Pancreas (tissue), 10 donors: ENCODE measurements around the gene HRH1. TPM values are rescaled to one million over a fixed set of nuclear protein-coding genes. Genes with fewer than 3 reads are reported as not detected.
A peak's percentile ranks its signal among the peaks of the same experiment; 100 is the strongest.
"Not testable (repeated sequence)": the region's sequence is repeated elsewhere in the genome, so short reads cannot be mapped to it uniquely, and the experiment has no call there.

Experiments used
- ATAC-seq, 4 donors: fragments of 200-7000 bp; cut with Tn5 transposase; one replicate each; pipeline versions ENCODE4 v1.8.0 to v1.9.1; 2020; ENCODE audit warnings: mild to moderate bottlenecking in 4 of 4, moderate library complexity in 4 of 4
- DNase-seq, 6 donors: peaks; one replicate each; pipeline ENCODE4 v3.0.0-alpha.2; 2020
- FAIRE-seq: peaks from 2 replicates; lab custom pipeline; 2012; peaks lifted over from hg19 to GRCh38; lab: Jason Lieb, UNC
- H3K27ac ChIP-seq, 4 donors: fragments of 200-600 bp; sonication (generic); 1 replicate in 3 of 4; 2 replicates in 1 of 4; pipeline versions ENCODE4 v1.5.0 to v1.8.0; 2020
- H3K27me3 ChIP-seq, 4 donors: fragments of 200-600 bp; one replicate each; pipeline ENCODE4 v1.8.0; 2021
- H3K36me3 ChIP-seq, 3 donors: fragments of 200-600 bp; sonication (generic) in 1 of 3; one replicate each; pipeline versions ENCODE4 v1.5.0 to v1.8.0; 2020 to 2021
- H3K4me1 ChIP-seq, 3 donors: fragments of 200-600 bp; one replicate each; pipeline ENCODE4 v1.8.0; 2021
- H3K4me3 ChIP-seq, 4 donors: fragments of 200-600 bp; sonication (generic) in 2 of 4; one replicate each; pipeline versions ENCODE4 v1.5.0 to v1.8.0; 2020 to 2021
- H3K9me3 ChIP-seq, 4 donors: fragments of 200-600 bp; one replicate each; pipeline ENCODE4 v1.8.0; 2021
- CTCF ChIP-seq, 4 donors: fragments of 200-600 bp; sonication (generic) in 3 of 4; IDR thresholded peaks; one replicate each; pipeline versions ENCODE4 v1.5.0 to v1.8.0; 2021; ENCODE audit warnings: antibody characterized with exemption in 4 of 4
- WGBS, 2 donors: extraction: QIAGEN DNeasy Blood & Tissue Kit; methylation state at CpG; one replicate each; pipeline ENCODE4 v1.1.7; 2013; 5-methylcytosine and 5-hydroxymethylcytosine counted together
- intact Hi-C, 3 donors: fragments of 100-400 bp; cut with DNase I; formaldehyde crosslinking; loops; one replicate each; pipeline versions ENCODE4 v1.11.1 to v1.14.2; 2022
- polyA plus RNA-seq, 2 donors: library from polyadenylated mRNA; stranded (reverse); fragments of 200-250 nt; gene quantifications; one replicate each; pipeline ENCODE4 v1.2.3, GENCODE V29; 2013
- total RNA-seq, 6 donors: library from RNA; stranded (reverse); fragmentation: NEBNext Ultra II Directional in 4 of 6; extraction: Animal tissue kit (Norgen Biotek cat#: 25700) in 4 of 6; gene quantifications; one replicate each; pipeline versions ENCODE4 v1.2.1 to v1.2.4, GENCODE V29; 2021 to 2023
- donor health status: healthy with polysubstance abuse.
- donor health status: DM: no; HTN: no; CAD: no; lungs with moderate emphysema.
- donor health status: DM: no; HTN: no; CAD: no.
- donor health status: control.
- donor health status: control.
- donor health status: Bipolar disorder and iron deficiency.
- donor health status: DM: yes; HTN: yes; CAD: no.
- donor health status: DM: no; HTN: no; CAD: no.
- donor health status: DM: no; HTN: no; CAD: no.
- donor health status: DM: yes; HTN: yes; CAD: no.

Gene HRH1
- total and polyA plus RNA-seq, 8 donors = 0.16 to 1.3 (median 0.25) TPM

DNA sequence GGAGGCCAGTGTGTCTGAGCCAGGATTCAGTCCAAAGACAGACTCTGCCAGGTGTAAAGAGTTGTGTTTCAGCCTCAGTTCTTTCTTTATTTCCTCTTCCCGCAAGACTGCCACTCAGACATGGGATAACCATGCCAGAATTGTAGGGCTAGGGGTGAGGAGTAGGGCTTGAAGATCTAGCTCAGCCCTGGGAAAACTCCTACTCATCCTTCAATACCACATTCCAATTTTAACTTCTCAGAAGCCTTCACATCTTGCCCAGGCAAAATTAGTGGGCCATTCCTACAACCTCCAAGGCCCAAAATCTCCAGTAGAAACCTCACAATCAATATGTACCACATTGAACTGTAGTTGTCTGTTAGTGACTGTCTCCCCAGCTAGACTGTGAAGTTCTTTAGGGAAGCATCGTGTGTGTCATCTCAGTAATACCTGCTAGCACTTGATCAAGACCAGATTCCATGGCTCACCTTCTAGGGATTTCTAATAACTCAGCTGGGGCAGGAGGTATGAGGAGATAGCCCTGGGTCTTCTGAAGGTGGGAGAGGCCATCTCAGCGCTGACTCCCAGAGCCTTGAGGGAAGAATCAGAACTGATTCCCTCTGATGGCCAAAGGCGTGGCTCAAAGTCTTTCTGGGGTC, 19.7 kb downstream of the HRH1 start:
- H3K27ac ChIP-seq = no peak overlapping the region
- H3K36me3 ChIP-seq = no peaks in the 10 kb centered on the region
- no peaks in the 10 kb centered on the region for H3K9me3 ChIP-seq
- FAIRE-seq = no peak
- H3K4me1 ChIP-seq = no peaks in the 10 kb centered on the region
- WGBS, 2 donors = 76 to 83% methylated on average over 4 of the region's 4 CpGs
- H3K27me3 ChIP-seq = no peaks in the 10 kb centered on the region
- no peak for ATAC-seq
- no peak for TF ChIP-seq CTCF (IDR thresholded peaks at IDR 0.05)
- intact Hi-C loops = no loop called here
- no peak for DNase-seq
- H3K4me3 ChIP-seq = no peak overlapping the region

- no peaks in the 10 kb centered on the region for H3K9me3 ChIP-seq
- no peak for TF ChIP-seq CTCF (IDR thresholded peaks at IDR 0.05)
- H3K36me3 ChIP-seq = no peaks in the 10 kb centered on the region
- 78 to 82% methylated on average over 8 of the region's 8 CpGs for WGBS, 2 donors
- H3K27ac ChIP-seq = no peak overlapping the region
- no peak for DNase-seq
- no peak overlapping the region for H3K4me3 ChIP-seq
- no peaks in the 10 kb centered on the region for H3K4me1 ChIP-seq
- FAIRE-seq = no peak
- ATAC-seq = no peak
- no peaks in the 10 kb centered on the region for H3K27me3 ChIP-seq
- intact Hi-C loops = no loop called here
These were observed 24.1 kb downstream of the HRH1 start for GRCh38 chr3:11178421-11178820.

- ATAC-seq, FAIRE-seq, H3K27me3 ChIP-seq, H3K4me1 ChIP-seq, H3K9me3 ChIP-seq, DNase-seq, H3K36me3 ChIP-seq, H3K27ac ChIP-seq, intact Hi-C loops, H3K4me3 ChIP-seq: not testable (repeated sequence)
- WGBS, 2 donors = 66 to 86% methylated on average over 15 of the region's 15 CpGs
These were observed 30.2 kb downstream of the HRH1 start for GRCh38 chr3:11184328-11184969.

GRCh38 chr3:11185144-11185543, 30.9 kb downstream of the HRH1 start:
- Histone ChIP-seq H3K4me1 (peaks cover 0 to 7% (median 0%) of the 10 kb centered on the region in 3 donors), H3K36me3 (no peaks in the 10 kb centered on the region), H3K4me3 (no peak overlapping the region), H3K27me3 (peaks cover 0 to 4% (median 0%) of the 10 kb centered on the region in 4 donors), H3K27ac (no peak overlapping the region), H3K9me3 (no peaks in the 10 kb centered on the region)
- intact Hi-C loops = no loop called here
- WGBS, 2 donors = 88 to 94% methylated on average over 3 of the region's 3 CpGs
- DNase-seq (no peak), FAIRE-seq (no peak), ATAC-seq (no peak)
- TF ChIP-seq CTCF (IDR thresholded peaks at IDR 0.05) = no peak

GRCh38 chr3:11185564-11186317, 31.4 kb downstream of the HRH1 start:
- Histone ChIP-seq H3K4me3 (no peak overlapping the region), H3K27me3 (peaks cover 0 to 4% (median 0%) of the 10 kb centered on the region in 4 donors), H3K36me3 (no peaks in the 10 kb centered on the region), H3K9me3 (no peaks in the 10 kb centered on the region), H3K27ac (peak overlapping the region in 1 of 4 donors; percentile 33), H3K4me1 (peaks cover 0 to 7% (median 0%) of the 10 kb centered on the region in 3 donors)
- peak in 5 of 6 donors; percentile 49 to 75 (median 73) for DNase-seq
- TF ChIP-seq CTCF (IDR thresholded peaks at IDR 0.05) = no peak
- 18 to 27% methylated on average over 13 of the region's 13 CpGs for WGBS, 2 donors
- no peak for FAIRE-seq
- intact Hi-C loops = no loop called here
- peak; percentile 80 to 99 (median 96) for ATAC-seq
